ENCODE results near the gene LAMP1. TPM values are rescaled to one million over a fixed set of nuclear protein-coding genes. Genes with fewer than 3 reads are reported as not detected.
A peak's percentile ranks its signal among the peaks of the same experiment; 100 is the strongest.

The LAMP1 gene
- total and polyA plus RNA-seq, 2 experiments from 2014 or later = 34.5 to 107 TPM

- Histone ChIP-seq H3F3A (replicated peaks; ENCODE audit: low read depth) (peaks cover 27% of the 10 kb centered on the region), H3K4me2 (no peak overlapping the region), H3K36me3 (ENCODE audit: insufficient read depth) (peaks cover 10% of the 10 kb centered on the region; the same call in 1 of the 2 replicates), H3K4me3 (no peak overlapping the region), H4K20me1 (replicated peaks; ENCODE audit: insufficient read depth) (no peaks in the 10 kb centered on the region; the same call in 1 of the 2 replicates), H3K4me1 (ENCODE audit: insufficient read depth) (no peaks in the 10 kb centered on the region), H3K79me2 (replicated peaks; ENCODE audit: insufficient read depth) (no peaks in the 10 kb centered on the region), H3K27me3 (ENCODE audit: insufficient read depth) (no peaks in the 10 kb centered on the region), H3K9me2 (ENCODE audit: insufficient read depth) (no peaks in the 10 kb centered on the region), H3K27ac (ENCODE audit: low read depth) (peak overlapping the region; percentile 32; the same call in 1 of the 2 replicates), H2AFZ (no peak overlapping the region)
- H3K36me3 Mint-ChIP-seq (ENCODE audit: low read depth) = peaks cover 36% of the 10 kb centered on the region
- TF ChIP-seq REST (IDR thresholded peaks at IDR 0.05; ENCODE audit: unreplicated experiment) (no peak), ZNF331 (CRISPR knock-in tag; IDR thresholded peaks at IDR 0.05; ENCODE audit: low read depth) (no peak), EZH2 (IDR thresholded peaks at IDR 0.05; ENCODE audit: low read depth, unreplicated experiment) (no peak)
- H3K4me3 Mint-ChIP-seq = no peak overlapping the region
- peak overlapping the region; percentile 48; the same call in 1 of the 2 replicates for H3K27ac Mint-ChIP-seq
- peaks cover 14% of the 10 kb centered on the region for H3K27me3 Mint-ChIP-seq (ENCODE audit: insufficient read depth, low read depth, poor library complexity)
- ATAC-seq = no peak
- H3K9me3 Mint-ChIP-seq = no peaks in the 10 kb centered on the region
- H3K4me1 Mint-ChIP-seq = peaks cover 5% of the 10 kb centered on the region
- DNase-seq (ENCODE audit: low spot score) = no peak
Measured at GRCh38 chr13:113327391-113327765, 30.3 kb downstream of the LAMP1 start.

- Mint-ChIP-seq H3K4me1 (peaks cover 6% of the 10 kb centered on the region), H3K27ac (no peak overlapping the region), H3K36me3 (ENCODE audit: low read depth) (peaks cover 33% of the 10 kb centered on the region), H3K4me3 (no peak overlapping the region), H3K9me3 (no peaks in the 10 kb centered on the region), H3K27me3 (ENCODE audit: insufficient read depth, low read depth, poor library complexity) (peaks cover 15% of the 10 kb centered on the region)
- Histone ChIP-seq H3F3A (replicated peaks; ENCODE audit: low read depth) (peaks cover 26% of the 10 kb centered on the region), H3K4me2 (no peak overlapping the region), H3K4me3 (no peak overlapping the region), H3K4me1 (ENCODE audit: insufficient read depth) (no peaks in the 10 kb centered on the region), H3K36me3 (ENCODE audit: insufficient read depth) (peaks cover 10% of the 10 kb centered on the region; the same call in 1 of the 2 replicates), H3K27me3 (ENCODE audit: insufficient read depth) (no peaks in the 10 kb centered on the region), H2AFZ (no peak overlapping the region), H3K9me2 (ENCODE audit: insufficient read depth) (no peaks in the 10 kb centered on the region), H3K27ac (ENCODE audit: low read depth) (peak overlapping the region; percentile 32; the same call in 1 of the 2 replicates), H3K79me2 (replicated peaks; ENCODE audit: insufficient read depth) (no peaks in the 10 kb centered on the region), H4K20me1 (replicated peaks; ENCODE audit: insufficient read depth) (no peaks in the 10 kb centered on the region; the same call in 1 of the 2 replicates)
- 0 out of 2 replicates have a peak, but pooled peaks have one; percentile 13 for TF ChIP-seq POLR2AphosphoS5 (IDR thresholded peaks at IDR 0.05; ENCODE audit: low read depth)
- no peak for TF ChIP-seq ZNF331 (CRISPR knock-in tag; IDR thresholded peaks at IDR 0.05; ENCODE audit: low read depth)
- DNase-seq (ENCODE audit: low spot score) = no peak
- no peak for ATAC-seq
Measured at GRCh38 chr13:113327766-113328471, 30.9 kb downstream of the LAMP1 start.

GRCh38 chr13:113328851-113329250 is 31.8 kb downstream of the LAMP1 start:
- peaks cover 17% of the 10 kb centered on the region for H3F3A ChIP-seq (replicated peaks; ENCODE audit: low read depth)
- peaks cover 25% of the 10 kb centered on the region for H3K36me3 Mint-ChIP-seq (ENCODE audit: low read depth)
- H3K27me3 ChIP-seq (ENCODE audit: insufficient read depth) = no peaks in the 10 kb centered on the region
- peaks cover 6% of the 10 kb centered on the region; the same call in 1 of the 2 replicates for H3K36me3 ChIP-seq (ENCODE audit: insufficient read depth)
- H2AFZ ChIP-seq = no peak overlapping the region
- no peak overlapping the region for H3K4me3 ChIP-seq
- H3K4me3 Mint-ChIP-seq = no peak overlapping the region
- H3K4me1 Mint-ChIP-seq = peaks cover 6% of the 10 kb centered on the region
- no peak for TF ChIP-seq ZNF114 (CRISPR knock-in tag; IDR thresholded peaks at IDR 0.05)
- TF ChIP-seq REST (IDR thresholded peaks at IDR 0.05; ENCODE audit: unreplicated experiment) = no peak
- TF ChIP-seq EZH2 (IDR thresholded peaks at IDR 0.05; ENCODE audit: low read depth, unreplicated experiment) = no peak
- no peak for TF ChIP-seq ZNF331 (CRISPR knock-in tag; IDR thresholded peaks at IDR 0.05; ENCODE audit: low read depth)
- no peak for TF ChIP-seq CREB1 (CRISPR knock-in tag; IDR thresholded peaks at IDR 0.05; ENCODE audit: low read depth)
- H3K4me1 ChIP-seq (ENCODE audit: insufficient read depth) = no peaks in the 10 kb centered on the region
- H3K27me3 Mint-ChIP-seq (ENCODE audit: insufficient read depth, low read depth, poor library complexity) = peaks cover 15% of the 10 kb centered on the region
- no peaks in the 10 kb centered on the region for H3K9me2 ChIP-seq (ENCODE audit: insufficient read depth)
- DNase-seq (ENCODE audit: low spot score) (no peak), ATAC-seq (no peak)
- no peaks in the 10 kb centered on the region; the same call in 1 of the 2 replicates for H4K20me1 ChIP-seq (replicated peaks; ENCODE audit: insufficient read depth)
- H3K79me2 ChIP-seq (replicated peaks; ENCODE audit: insufficient read depth) = no peaks in the 10 kb centered on the region
- 0 out of 2 replicates have a peak overlapping the region, but pooled peaks have one; percentile 19 for H3K27ac ChIP-seq (ENCODE audit: low read depth)
- H3K27ac Mint-ChIP-seq = no peak overlapping the region
- no peaks in the 10 kb centered on the region for H3K9me3 Mint-ChIP-seq
- no peak overlapping the region for H3K4me2 ChIP-seq

Measured in GM23338 (cell line).